Glutamatergic neuron (in vitro differentiated cells): Measurements from ENCODE around the gene FHIT. TPM values are rescaled to one million over a fixed set of nuclear protein-coding genes. Genes with fewer than 3 reads are reported as not detected.

Source experiments
- DNase-seq: peaks from one replicate; pipeline ENCODE4 v3.0.0; 2022
- H3K27ac Mint-ChIP-seq: one replicate; pipeline ENCODE4 v1.8.0; 2020; ENCODE audit warnings: mild to moderate bottlenecking, mixed read lengths, inconsistent platforms; ENCODE audit not compliant: unreplicated experiment
- H3K27me3 Mint-ChIP-seq: one replicate; pipeline ENCODE4 v1.8.0; 2020; ENCODE audit warnings: mild to moderate bottlenecking, moderate library complexity, mixed read lengths, inconsistent platforms; ENCODE audit not compliant: unreplicated experiment
- H3K36me3 Mint-ChIP-seq: one replicate; pipeline ENCODE4 v1.8.0; 2020; ENCODE audit warnings: mild to moderate bottlenecking, mixed read lengths, inconsistent platforms; ENCODE audit not compliant: unreplicated experiment
- H3K4me1 Mint-ChIP-seq: one replicate; pipeline ENCODE4 v1.8.0; 2020; ENCODE audit warnings: mild to moderate bottlenecking, low read depth, mixed read lengths, inconsistent platforms; ENCODE audit not compliant: unreplicated experiment
- H3K4me3 Mint-ChIP-seq: one replicate; pipeline ENCODE4 v1.8.0; 2020; ENCODE audit warnings: mild to moderate bottlenecking, mixed read lengths, inconsistent platforms; ENCODE audit not compliant: unreplicated experiment
- H3K9me3 Mint-ChIP-seq: one replicate; pipeline ENCODE4 v1.8.0; 2020; ENCODE audit warnings: mild to moderate bottlenecking, moderate library complexity, mixed read lengths, inconsistent platforms; ENCODE audit not compliant: unreplicated experiment
- total RNA-seq: library from RNA; stranded (reverse); fragmentation: NEBNext Ultra II Directional; extraction: Animal tissue kit (Norgen Biotek cat#: 25700); gene quantifications from one replicate; pipeline ENCODE4 v1.2.1, GENCODE V29; 2021; ENCODE audit not compliant: unreplicated experiment
- TF ChIP-seq, protein P1 (sequence below): fragments of 200-600 bp; sonication (generic); IDR thresholded peaks from one replicate; pipeline ENCODE4 v1.5.0; 2021; ENCODE audit not compliant: partially characterized antibody, unreplicated experiment

Gene FHIT
- total RNA-seq, 1 donor from 2014 or later, result 15.2 TPM

DNA sequence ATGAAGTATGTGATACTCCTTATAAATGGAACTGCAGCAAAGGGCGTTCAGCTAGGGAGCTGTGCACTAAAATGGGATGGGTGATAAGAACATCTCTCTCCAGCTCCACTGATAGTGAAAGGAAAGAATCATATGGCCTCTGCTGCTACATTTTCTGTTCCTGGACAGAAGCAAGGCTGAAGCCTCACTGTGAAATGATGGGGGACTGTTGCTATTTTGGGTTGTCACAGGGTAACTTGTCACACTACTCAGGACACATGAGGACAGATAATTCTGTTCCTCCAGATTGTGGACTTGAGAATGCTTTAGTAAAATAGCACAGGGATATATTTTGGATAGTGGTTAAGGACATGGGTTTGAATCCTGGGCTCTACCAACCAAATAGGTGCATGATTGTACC, 423.6 kb downstream of the FHIT start:
- Mint-ChIP-seq H3K36me3 (peaks cover 18% of the 10 kb centered on the region), H3K4me1 (no peaks in the 10 kb centered on the region), H3K27ac (no peak overlapping the region), H3K4me3 (no peak overlapping the region), H3K27me3 (no peaks in the 10 kb centered on the region), H3K9me3 (peaks cover 2% of the 10 kb centered on the region)
- DNase-seq, result no peak
- TF ChIP-seq, protein P1, sequence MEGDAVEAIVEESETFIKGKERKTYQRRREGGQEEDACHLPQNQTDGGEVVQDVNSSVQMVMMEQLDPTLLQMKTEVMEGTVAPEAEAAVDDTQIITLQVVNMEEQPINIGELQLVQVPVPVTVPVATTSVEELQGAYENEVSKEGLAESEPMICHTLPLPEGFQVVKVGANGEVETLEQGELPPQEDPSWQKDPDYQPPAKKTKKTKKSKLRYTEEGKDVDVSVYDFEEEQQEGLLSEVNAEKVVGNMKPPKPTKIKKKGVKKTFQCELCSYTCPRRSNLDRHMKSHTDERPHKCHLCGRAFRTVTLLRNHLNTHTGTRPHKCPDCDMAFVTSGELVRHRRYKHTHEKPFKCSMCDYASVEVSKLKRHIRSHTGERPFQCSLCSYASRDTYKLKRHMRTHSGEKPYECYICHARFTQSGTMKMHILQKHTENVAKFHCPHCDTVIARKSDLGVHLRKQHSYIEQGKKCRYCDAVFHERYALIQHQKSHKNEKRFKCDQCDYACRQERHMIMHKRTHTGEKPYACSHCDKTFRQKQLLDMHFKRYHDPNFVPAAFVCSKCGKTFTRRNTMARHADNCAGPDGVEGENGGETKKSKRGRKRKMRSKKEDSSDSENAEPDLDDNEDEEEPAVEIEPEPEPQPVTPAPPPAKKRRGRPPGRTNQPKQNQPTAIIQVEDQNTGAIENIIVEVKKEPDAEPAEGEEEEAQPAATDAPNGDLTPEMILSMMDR, result no peak

DNA sequence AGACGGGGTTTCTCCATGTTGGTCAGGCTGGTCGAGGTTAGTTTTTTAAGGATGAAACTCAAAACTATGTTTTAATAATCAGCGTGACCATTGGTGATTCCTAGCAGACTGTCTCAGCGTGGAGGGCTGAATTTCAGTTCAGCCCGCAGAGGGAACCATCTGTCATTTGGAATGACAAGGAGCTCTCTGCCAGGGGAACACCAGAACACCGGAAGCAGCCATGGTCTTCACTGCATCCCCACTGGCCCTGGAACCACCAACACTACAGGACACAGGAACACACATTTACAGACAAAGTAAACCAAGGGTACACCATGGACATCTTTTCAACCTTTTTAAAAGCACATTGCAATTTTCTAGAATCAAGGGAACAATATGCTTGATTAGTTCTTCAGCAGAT, 424.7 kb downstream of the FHIT start:
- TF ChIP-seq, protein P1, result no peak
- H3K27me3 Mint-ChIP-seq, result no peaks in the 10 kb centered on the region
- no peak for DNase-seq
- H3K4me3 Mint-ChIP-seq, result no peak overlapping the region
- no peak overlapping the region for H3K27ac Mint-ChIP-seq
- peaks cover 2% of the 10 kb centered on the region for H3K9me3 Mint-ChIP-seq
- H3K36me3 Mint-ChIP-seq, result peaks cover 18% of the 10 kb centered on the region
- H3K4me1 Mint-ChIP-seq, result no peaks in the 10 kb centered on the region

DNA sequence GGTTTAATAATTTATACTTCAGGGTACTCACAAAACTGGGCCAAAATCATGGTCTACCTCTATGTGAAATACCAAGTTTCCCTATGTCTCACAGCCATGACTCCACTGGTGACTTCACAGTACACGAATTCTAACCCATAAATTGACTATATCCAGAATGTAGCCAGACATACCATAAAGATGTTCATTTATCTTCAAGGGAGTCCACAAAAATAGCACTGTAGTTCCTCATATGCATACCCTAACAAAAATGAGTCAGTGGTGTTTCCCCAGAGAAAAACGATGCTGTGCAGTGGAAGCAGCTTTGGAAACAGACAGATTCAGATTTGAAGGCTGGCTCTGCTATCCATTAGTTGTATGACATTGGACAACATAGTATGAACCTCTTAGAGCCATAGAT, 438.8 kb downstream of the FHIT start:
- Mint-ChIP-seq H3K4me1 (no peaks in the 10 kb centered on the region), H3K36me3 (peaks cover 3% of the 10 kb centered on the region), H3K9me3 (no peaks in the 10 kb centered on the region), H3K4me3 (no peak overlapping the region), H3K27ac (no peak overlapping the region), H3K27me3 (no peaks in the 10 kb centered on the region)
- no peak for DNase-seq
- TF ChIP-seq, protein P1, result no peak

DNA sequence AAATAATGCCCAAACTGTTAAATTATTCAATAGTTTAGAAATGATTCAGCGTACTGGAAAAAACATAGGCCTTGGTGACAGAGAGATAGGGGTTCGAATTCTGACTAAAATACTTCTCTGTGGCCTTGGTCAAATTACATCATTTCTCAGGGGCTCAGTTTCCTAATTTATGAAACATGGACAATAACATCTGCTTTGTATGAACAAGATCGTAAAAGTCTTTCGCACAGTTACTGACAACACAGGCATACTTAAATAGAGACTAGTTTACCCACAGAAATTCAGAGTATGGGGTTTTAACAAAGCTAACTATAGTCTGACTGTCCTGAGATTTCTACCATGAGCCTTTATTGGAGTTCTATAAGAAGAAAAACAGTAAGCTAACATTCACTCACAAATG, 440.4 kb downstream of the FHIT start:
- DNase-seq, result no peak
- Mint-ChIP-seq H3K27ac (no peak overlapping the region), H3K4me3 (no peak overlapping the region), H3K36me3 (no peaks in the 10 kb centered on the region), H3K27me3 (no peaks in the 10 kb centered on the region), H3K9me3 (no peaks in the 10 kb centered on the region), H3K4me1 (no peaks in the 10 kb centered on the region)
- TF ChIP-seq, protein P1, result no peak

DNA sequence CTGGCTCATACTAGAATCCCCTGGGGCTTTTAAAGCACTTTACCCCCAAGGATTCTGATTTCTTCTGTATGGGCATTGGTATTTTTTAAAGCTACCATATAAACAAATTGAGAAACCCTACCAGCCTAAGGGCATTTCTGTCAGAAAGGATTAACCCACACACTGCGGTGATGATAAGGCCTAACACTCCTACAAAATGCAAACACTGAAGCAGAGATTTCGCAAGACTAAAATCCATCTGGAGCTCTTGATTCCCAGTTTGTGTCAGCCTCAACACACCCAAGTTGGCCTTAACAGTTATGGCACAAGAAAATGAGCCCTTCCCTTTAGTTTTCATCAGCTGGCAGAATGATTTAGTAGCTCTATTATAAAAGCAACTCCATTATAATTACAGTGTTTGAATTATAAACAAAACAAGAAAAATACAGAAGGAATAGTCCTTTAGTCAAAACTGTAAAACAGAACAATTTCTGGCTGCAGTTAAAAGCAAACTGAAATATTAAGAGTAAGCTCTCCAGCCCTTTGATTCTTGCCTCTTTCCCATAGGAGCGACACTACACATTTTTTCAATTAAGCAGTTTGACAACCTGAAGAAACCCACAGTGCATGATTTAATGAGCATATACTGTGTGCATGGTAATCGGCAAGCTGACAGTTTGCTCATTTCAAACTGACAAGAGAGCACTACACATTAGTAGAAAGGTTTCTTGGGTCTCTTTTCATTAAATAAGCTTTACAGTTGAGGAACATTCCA, 441.2 kb downstream of the FHIT start:
- H3K4me1 Mint-ChIP-seq, result no peaks in the 10 kb centered on the region
- H3K4me3 Mint-ChIP-seq, result no peak overlapping the region
- H3K27me3 Mint-ChIP-seq, result no peaks in the 10 kb centered on the region
- H3K9me3 Mint-ChIP-seq, result no peaks in the 10 kb centered on the region
- H3K36me3 Mint-ChIP-seq, result no peaks in the 10 kb centered on the region
- no peak overlapping the region for H3K27ac Mint-ChIP-seq
- TF ChIP-seq, protein P1, result no peak
- DNase-seq, result no peak
